HepG2 (cell line): ENCODE results near the gene RIPOR3. TPM values are rescaled to one million over a fixed set of nuclear protein-coding genes. Genes with fewer than 3 reads are reported as not detected.

Experiments
- DDIT3 ChIP-seq: sonication (generic); formaldehyde crosslinking; IDR thresholded peaks from 2 replicates; pipeline ENCODE4 v1.4.0; 2020; ENCODE audit warnings: mild to moderate bottlenecking, missing genetic modification reagents
- DPF2 ChIP-seq: sonication (generic); formaldehyde crosslinking; IDR thresholded peaks from 2 replicates; pipeline ENCODE4 v1.4.0; 2020; ENCODE audit warnings: mild to moderate bottlenecking, low read depth, missing genetic modification reagents, borderline replicate concordance
- FOXJ3 ChIP-seq: sonication (generic); formaldehyde crosslinking; IDR thresholded peaks from 2 replicates; pipeline ENCODE4 v1.4.0; 2020; ENCODE audit warnings: missing genetic modification reagents, mild to moderate bottlenecking, borderline replicate concordance
- FOXP1 ChIP-seq, 2 experiments: fragments of 450-650 bp in 1 of 2; IDR thresholded peaks; 2 replicates each; pipeline ENCODE4 v1.6.1; 2017 to 2018; ENCODE audit warnings: antibody characterized with exemption in 1 of 2
- HMGXB3 ChIP-seq: sonication (generic); formaldehyde crosslinking; IDR thresholded peaks from 2 replicates; pipeline ENCODE4 v1.4.0; 2020; ENCODE audit warnings: missing genetic modification reagents, borderline replicate concordance
- HOMEZ ChIP-seq: IDR thresholded peaks from 2 replicates; pipeline ENCODE4 v1.6.1; 2016; ENCODE audit warnings: low read depth
- MYC ChIP-seq: sonication (generic); formaldehyde crosslinking; IDR thresholded peaks from 2 replicates; pipeline ENCODE4 v1.9.0; 2021; ENCODE audit warnings: missing genetic modification reagents, borderline replicate concordance
- NFYC ChIP-seq: IDR thresholded peaks from 2 replicates; pipeline ENCODE4 v1.6.1; 2016; ENCODE audit warnings: missing genetic modification reagents, missing compliant biosample characterization
- SOX5 ChIP-seq: IDR thresholded peaks from 2 replicates; pipeline ENCODE4 v1.6.1; 2016; ENCODE audit warnings: borderline replicate concordance
- THAP7 ChIP-seq: sonication (generic); formaldehyde crosslinking; IDR thresholded peaks from 2 replicates; pipeline ENCODE4 v1.8.1; 2023; ENCODE audit warnings: mild to moderate bottlenecking, missing genetic modification reagents
- THAP9 ChIP-seq: sonication (generic); formaldehyde crosslinking; IDR thresholded peaks from 2 replicates; pipeline ENCODE4; 2020; ENCODE audit warnings: missing genetic modification reagents, mild to moderate bottlenecking, borderline replicate concordance
- ZBTB33 ChIP-seq: sonication (generic); formaldehyde crosslinking; IDR thresholded peaks from 2 replicates; pipeline ENCODE4 v1.4.0; 2020; ENCODE audit warnings: missing genetic modification reagents
- ZNF331 ChIP-seq: sonication (generic); formaldehyde crosslinking; IDR thresholded peaks from 2 replicates; pipeline ENCODE4 v1.4.0; 2020; ENCODE audit warnings: missing genetic modification reagents
- ZNF792 ChIP-seq: IDR thresholded peaks from 2 replicates; pipeline ENCODE4 v1.6.1; 2016
- polyA plus RNA-seq, 8 experiments: library from polyadenylated mRNA; depleted of rRNA in 3 of 8; stranded (reverse) in 7 of 8; unstranded in 1 of 8; fragments of >200 nt; fragmentation: Illumina TruSeq in 4 of 8; extraction: Trizol in 4 of 8; gene quantifications; 2 replicates each; pipeline versions ENCODE4 v1.2.1 to v1.2.3, GENCODE V29; 2011 to 2016; ENCODE audit warnings: low read depth in 4 of 8, missing spikeins in 1 of 8, mixed read lengths in 1 of 8; ENCODE audit not compliant: insufficient read depth in 1 of 8
- total RNA-seq, 5 experiments: library from RNA; depleted of rRNA; stranded (reverse); fragments of >200 nt; fragmentation: Illumina TruSeq; extraction: Trizol; gene quantifications; 2 replicates each; pipeline ENCODE4 v1.2.3, GENCODE V29; 2016; ENCODE audit warnings: low read depth in 1 of 5

RIPOR3 gene
- total and polyA plus RNA-seq, 2 of the 13 experiments (the other 11 are each of a cell fraction or from before 2014, with no cell fraction given), result 0.18 TPM; not detected in 1

GRCh38 chr20:50680105-50680960 lies 11.0 kb downstream of the RIPOR3 start (continued):
- TF ChIP-seq HOMEZ (CRISPR knock-in tag) (peak; percentile 87), DDIT3 (peak; percentile 63; the same call in 1 of the 2 replicates), FOXP1 (IDR thresholded peaks at IDR 0.05) (no peak), FOXP1 (CRISPR knock-in tag; IDR thresholded peaks at IDR 0.05) (peak; percentile 82), HMGXB3 (CRISPR knock-in tag) (peak; percentile 56; the same call in 1 of the 2 replicates), ZNF331 (CRISPR knock-in tag) (peak; percentile 98), NFYC (CRISPR knock-in tag) (0 out of 2 replicates have a peak, but pooled peaks have one; percentile 9), ZNF792 (CRISPR knock-in tag) (peak; percentile 99), DPF2 (CRISPR knock-in tag) (peak; percentile 88), FOXJ3 (CRISPR knock-in tag) (peak; percentile 80; the same call in 1 of the 2 replicates), ZBTB33 (CRISPR knock-in tag) (peak; percentile 48; the same call in 1 of the 2 replicates), THAP7 (CRISPR knock-in tag) (peak; percentile 72; the same call in 1 of the 2 replicates), MYC (peak; percentile 48; the same call in 1 of the 2 replicates), THAP9 (CRISPR knock-in tag) (peak; percentile 16; the same call in 1 of the 2 replicates), SOX5 (CRISPR knock-in tag) (peak; percentile 87)
